ENCODE measurements around the gene CLEC10A. TPM values are rescaled to one million over a fixed set of nuclear protein-coding genes. Genes with fewer than 3 reads are reported as not detected.

CLEC10A gene
- total and polyA plus RNA-seq, 2 donors (not counting 3 experiments of a cell fraction or from before 2014, with no cell fraction given): 0.14 TPM; not detected in 1

- dilution Hi-C loops (cut with MboI; ENCODE audit: extremely low pct_ligation_motif_present, low sequenced_read_pairs): no loop called here
Measured at GRCh38 chr17:7077911-7078546, 2.0 kb downstream of the CLEC10A start.

More at GRCh38 chr17:7077911-7078546, 2.0 kb downstream of the CLEC10A start:
- Histone ChIP-seq H3K4me1 (ENCODE audit: control insufficient read depth, extremely low read depth, insufficient read depth, low read length) (no peaks in the 10 kb centered on the region), H3K9me3 (replicated peaks; ENCODE audit: control insufficient read depth, insufficient read depth, low read length) (no peaks in the 10 kb centered on the region), H2AFZ (ENCODE audit: low read depth, low read length) (no peak overlapping the region), H3K27me3 (ENCODE audit: control insufficient read depth in 2 of 2, insufficient read depth in 2 of 2, low read length in 2 of 2) (no peaks in the 10 kb centered on the region), H3K27ac (ENCODE audit: insufficient read depth, low read depth, low read length) (no peak overlapping the region), H4K20me1 (replicated peaks; ENCODE audit: control insufficient read depth, extremely low read depth, insufficient read depth, low read length) (no peaks in the 10 kb centered on the region), H3K9me1 (replicated peaks; ENCODE audit: control insufficient read depth, extremely low read depth, insufficient read depth, low read length) (no peaks in the 10 kb centered on the region), H3K4me2 (ENCODE audit: insufficient read depth, low read length) (no peak overlapping the region), H3K36me3 (ENCODE audit: control insufficient read depth in 2 of 2, extremely low read depth in 1 of 2, insufficient read depth in 2 of 2, low read length in 2 of 2) (no peaks in the 10 kb centered on the region), H3K79me2 (ENCODE audit: control insufficient read depth, insufficient read depth, low read length) (no peaks in the 10 kb centered on the region), H3K9ac (replicated peaks; ENCODE audit: extremely low read depth, insufficient read depth, low read length) (no peak overlapping the region), H3K4me3 (replicated peaks in 1 of 3; ENCODE audit: insufficient read depth in 1 of 3, low read depth in 1 of 3, low read length in 3 of 3) (no peak overlapping the region)
- ChIA-PET CTCF (interaction anchor here (1.1 kb wide), 2 partner anchors 9 to 11 kb away, joined by 3 read pairs; no protein-coding TSS in a partner anchor), POLR2A (no interaction called here)
- intact Hi-C loops (cut with micrococcal nuclease): no loop called here
- no peak for TF ChIP-seq MAX (IDR thresholded peaks at IDR 0.05; ENCODE audit: insufficient read depth, insufficient read length)
- TF ChIP-seq MYC (IDR thresholded peaks at IDR 0.05; ENCODE audit: low read depth, low read length): no peak
- TF ChIP-seq EZH2 (IDR thresholded peaks at IDR 0.05; ENCODE audit: borderline replicate concordance, low read depth, low read length, severe bottlenecking): no peak
- no peak for TF ChIP-seq POLR2AphosphoS5 (IDR thresholded peaks at IDR 0.05; ENCODE audit: insufficient read depth, low read depth, low read length)
- TF ChIP-seq FOS (IDR thresholded peaks at IDR 0.05; ENCODE audit: borderline replicate concordance, insufficient read depth, low read length): no peak
- TF ChIP-seq GATA2 (IDR thresholded peaks at IDR 0.05; ENCODE audit: insufficient read depth, insufficient read length, low read depth, low read length): no peak
- TF ChIP-seq JUN (IDR thresholded peaks at IDR 0.05; ENCODE audit: borderline replicate concordance, insufficient read depth, insufficient read length, low read depth): no peak
- TF ChIP-seq POLR2A (IDR thresholded peaks at IDR 0.05; ENCODE audit: low read depth, low read length): no peak
- TF ChIP-seq CTCF (IDR thresholded peaks at IDR 0.05; ENCODE audit: extremely low read depth in 1 of 2, insufficient read depth in 1 of 2, low read depth in 1 of 2, low read length in 2 of 2): no peak
- no peak for FAIRE-seq
- no TSS peak for BruUV-seq (replicated peaks)
- DNase-seq (ENCODE audit: low read depth, low spot score): no peak

All from endothelial cell of umbilical vein (primary cell).